ENCODE measurements around the gene HP1BP3. TPM values are rescaled to one million over a fixed set of nuclear protein-coding genes. Genes with fewer than 3 reads are reported as not detected.

The HP1BP3 gene
- total RNA-seq, 6 experiments from 2014 or later, result 171 to 207 (median 200) TPM

DNA sequence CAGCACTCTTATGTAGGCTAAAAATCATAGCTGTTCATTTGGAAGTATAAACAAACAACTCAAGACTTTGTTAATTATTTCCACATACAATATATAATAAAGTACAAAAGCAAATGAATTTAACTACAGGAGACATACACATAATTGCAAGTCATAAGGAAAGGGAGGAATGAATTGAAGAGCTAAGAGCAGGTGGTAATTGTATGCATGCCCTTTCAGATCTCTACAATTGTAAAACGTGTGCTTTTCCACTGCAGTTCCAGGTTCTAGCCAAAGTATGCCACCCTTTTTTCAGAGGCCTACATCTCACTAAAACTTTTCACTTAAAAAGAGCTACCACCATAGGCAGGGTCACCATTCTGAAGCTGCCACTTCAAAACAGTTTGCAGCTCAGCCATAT lies 42.8 kb upstream of the HP1BP3 start:
- no peak for TF ChIP-seq CTCF (IDR thresholded peaks at IDR 0.05)
- Mint-ChIP-seq H3K4me1 (ENCODE audit: low read depth) (peaks cover 24% of the 10 kb centered on the region), H3K27me3 (ENCODE audit: insufficient read depth) (peaks cover 3% of the 10 kb centered on the region; the same call in 1 of the 2 replicates), H3K4me3 (no peak overlapping the region), H3K36me3 (ENCODE audit: low read depth) (peaks cover 31% of the 10 kb centered on the region), H3K27ac (no peak overlapping the region), H3K9me3 (no peaks in the 10 kb centered on the region)
- DNase-seq, result no peak

- no peak for TF ChIP-seq CTCF (IDR thresholded peaks at IDR 0.05)
- Mint-ChIP-seq H3K36me3 (ENCODE audit: low read depth) (peaks cover 26% of the 10 kb centered on the region), H3K27me3 (ENCODE audit: insufficient read depth) (peaks cover 3% of the 10 kb centered on the region; the same call in 1 of the 2 replicates), H3K27ac (0 out of 2 replicates have a peak overlapping the region, but pooled peaks have one; percentile 12), H3K9me3 (no peaks in the 10 kb centered on the region), H3K4me3 (no peak overlapping the region), H3K4me1 (ENCODE audit: low read depth) (peaks cover 20% of the 10 kb centered on the region)
- no peak for DNase-seq
These were observed 42.4 kb upstream of the HP1BP3 start for GRCh38 chr1:20829531-20829930.

DNA sequence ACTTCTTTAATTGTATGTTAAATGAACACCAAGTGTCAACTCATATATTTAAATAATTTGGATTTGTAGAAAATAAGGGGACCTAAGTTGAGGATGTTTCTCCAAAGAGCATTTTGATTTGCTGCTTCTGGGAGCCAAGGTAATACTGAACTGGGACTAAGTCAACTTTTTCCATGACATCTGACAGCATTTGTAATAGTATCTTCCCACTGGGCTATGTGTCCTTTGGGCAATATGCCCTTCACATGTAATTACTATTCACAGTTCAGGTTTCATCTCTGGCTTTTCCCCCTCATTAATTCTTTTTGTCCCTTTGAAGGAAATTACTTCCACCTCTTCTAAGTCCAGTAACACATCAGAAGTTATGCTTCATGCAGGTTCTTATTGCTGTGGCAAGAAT lies 36.7 kb upstream of the HP1BP3 start:
- no peak overlapping the region for H3K4me3 Mint-ChIP-seq
- no peak for DNase-seq
- no peaks in the 10 kb centered on the region for H3K9me3 Mint-ChIP-seq
- peaks cover 3% of the 10 kb centered on the region for H3K27me3 Mint-ChIP-seq (ENCODE audit: insufficient read depth)
- H3K36me3 Mint-ChIP-seq (ENCODE audit: low read depth), result peaks cover 23% of the 10 kb centered on the region
- no peaks in the 10 kb centered on the region for H3K4me1 Mint-ChIP-seq (ENCODE audit: low read depth)
- H3K27ac Mint-ChIP-seq, result no peak overlapping the region
- TF ChIP-seq CTCF (IDR thresholded peaks at IDR 0.05), result no peak

DNA sequence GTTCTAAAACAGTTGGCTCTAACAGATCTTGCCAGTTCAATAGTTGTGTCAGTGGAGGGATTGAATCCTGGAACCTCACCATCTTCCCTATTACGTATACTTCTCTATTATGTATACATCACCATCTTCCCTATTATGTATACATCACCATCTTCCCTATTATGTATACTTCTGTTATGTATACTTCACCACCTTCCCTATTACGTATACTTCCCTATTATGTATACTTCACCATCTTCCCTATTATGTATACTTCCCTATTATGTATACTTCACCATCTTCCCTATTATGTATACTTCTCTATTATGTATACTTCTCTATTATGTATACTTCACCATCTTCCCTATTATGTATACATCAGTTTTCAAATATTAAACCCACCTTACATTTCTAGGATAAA lies 34.4 kb upstream of the HP1BP3 start:
- no peak for TF ChIP-seq CTCF (IDR thresholded peaks at IDR 0.05)
- Mint-ChIP-seq H3K36me3 (ENCODE audit: low read depth) (peaks cover 9% of the 10 kb centered on the region), H3K27me3 (ENCODE audit: insufficient read depth) (peaks cover 3% of the 10 kb centered on the region), H3K4me1 (ENCODE audit: low read depth) (no peaks in the 10 kb centered on the region), H3K4me3 (no peak overlapping the region), H3K27ac (no peak overlapping the region), H3K9me3 (no peaks in the 10 kb centered on the region)
- DNase-seq, result no peak

DNA sequence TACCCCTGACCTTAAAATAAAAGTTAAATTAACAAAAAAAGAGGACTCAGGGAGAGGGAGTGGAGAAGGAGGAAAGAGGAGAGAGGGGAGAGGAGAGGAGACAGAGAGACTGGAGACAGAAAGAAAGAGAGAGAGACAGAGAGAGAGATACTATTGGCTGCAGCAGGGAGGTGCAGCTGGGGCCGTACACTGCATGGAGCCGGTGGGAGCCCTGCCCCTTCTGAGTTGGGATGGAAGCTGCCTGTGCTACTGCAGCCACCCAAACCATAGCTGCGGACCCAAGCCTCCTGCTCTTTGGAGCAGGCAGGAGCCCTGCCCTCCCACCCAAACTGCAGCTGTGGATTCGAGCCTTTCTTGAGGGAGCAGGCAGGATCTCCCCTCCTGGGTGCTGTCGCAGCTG lies 32.7 kb upstream of the HP1BP3 start:
- no peak overlapping the region for H3K27ac Mint-ChIP-seq
- no peak for DNase-seq

More for the DNA sequence above, 32.7 kb upstream of the HP1BP3 start:
- no peak overlapping the region for H3K4me3 Mint-ChIP-seq
- no peak for TF ChIP-seq CTCF (IDR thresholded peaks at IDR 0.05)
- no peaks in the 10 kb centered on the region for H3K9me3 Mint-ChIP-seq
- H3K4me1 Mint-ChIP-seq (ENCODE audit: low read depth), result no peaks in the 10 kb centered on the region
- H3K36me3 Mint-ChIP-seq (ENCODE audit: low read depth), result peaks cover 9% of the 10 kb centered on the region
- H3K27me3 Mint-ChIP-seq (ENCODE audit: insufficient read depth), result peaks cover 2% of the 10 kb centered on the region; the same call in 1 of the 2 replicates
